Measurements from ENCODE around the gene MTF2.
"Not testable (repeated sequence)": the region's sequence is repeated elsewhere in the genome, so short reads cannot be mapped to it uniquely, and the experiment has no call there.

MTF2 gene

DNA sequence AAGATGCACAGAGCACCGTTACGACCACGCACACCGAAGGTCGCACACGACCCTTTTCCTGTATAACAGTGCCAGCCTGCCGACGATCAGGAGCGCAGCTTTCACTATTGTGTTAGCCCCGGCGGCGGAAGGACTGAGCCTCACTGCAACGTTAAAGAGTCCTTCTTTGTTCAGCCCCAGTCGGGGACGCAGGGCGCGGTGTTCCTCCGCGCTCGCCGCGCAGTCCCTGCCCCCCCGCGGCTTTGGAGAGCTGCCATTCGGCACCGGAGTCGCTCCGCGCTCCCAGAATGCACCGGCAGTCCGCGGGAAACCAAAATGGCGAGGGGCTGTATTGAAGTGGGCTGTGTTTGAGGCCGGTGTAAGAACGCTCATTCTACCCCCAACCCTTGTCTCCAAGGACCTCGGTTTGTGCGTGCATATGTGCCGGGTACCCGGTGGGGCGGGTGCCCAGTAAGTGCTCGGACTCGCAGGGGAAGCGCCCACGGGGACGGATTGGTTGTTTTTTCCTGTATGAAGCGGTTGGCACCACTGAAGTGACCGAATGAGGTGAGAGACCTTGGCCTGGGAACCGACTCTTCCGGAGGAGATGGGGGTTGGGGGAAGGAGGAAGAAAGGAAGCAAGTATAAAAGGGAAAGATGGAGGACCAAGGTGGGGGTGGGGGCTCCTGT lies at the start of gene MTF2:
MTF2 (plus strand) TSS at position 298 of the 669 bp plus-strand sequence; CDS start at position 542, 244 bp downstream.
- peak; percentile 99 for DNase-seq (ENCODE audit: low read depth, low spot score)

DNA sequence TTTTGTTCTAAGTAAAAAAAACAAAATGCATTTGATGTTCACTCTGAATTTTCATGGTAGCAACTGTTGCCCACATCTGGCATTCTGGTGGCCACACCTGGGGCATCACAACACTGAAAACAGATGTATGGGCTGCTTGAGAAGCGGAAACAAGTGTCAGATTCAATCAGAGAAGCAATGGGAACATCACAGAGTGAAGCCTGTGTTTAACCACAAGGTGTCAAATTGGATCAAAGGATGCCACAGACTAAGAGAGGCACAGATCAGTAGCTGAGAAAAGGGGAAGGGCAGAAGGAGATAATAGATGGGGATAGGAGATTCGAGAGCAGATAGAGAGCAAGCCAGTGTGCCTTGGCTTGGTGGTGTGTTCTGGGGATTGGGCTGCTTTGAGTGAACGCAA lies 49.8 kb upstream of the MTF2 start:
- DNase-seq (ENCODE audit: low read depth, low spot score): no peak

DNA sequence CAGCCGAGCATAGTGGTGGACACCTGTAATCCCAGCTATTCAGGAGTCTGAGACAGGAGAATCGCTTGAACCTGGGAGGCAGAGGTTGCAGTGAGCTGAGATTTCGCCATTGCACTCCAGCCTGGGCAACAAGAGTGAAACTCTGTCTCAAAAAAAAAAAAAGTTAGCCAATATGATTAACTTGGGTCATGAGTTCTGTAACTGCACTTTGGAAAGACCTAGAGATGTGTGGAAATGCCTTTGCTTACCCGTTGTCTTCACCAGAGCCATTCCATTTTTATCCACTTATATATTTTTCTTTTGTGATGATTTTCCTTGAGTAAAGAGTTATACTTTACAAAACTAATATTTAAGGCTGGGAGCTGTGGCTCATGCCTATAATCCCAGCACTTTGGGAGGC lies 48.9 kb upstream of the MTF2 start:
- DNase-seq (ENCODE audit: low read depth, low spot score): not testable (repeated sequence)

DNA sequence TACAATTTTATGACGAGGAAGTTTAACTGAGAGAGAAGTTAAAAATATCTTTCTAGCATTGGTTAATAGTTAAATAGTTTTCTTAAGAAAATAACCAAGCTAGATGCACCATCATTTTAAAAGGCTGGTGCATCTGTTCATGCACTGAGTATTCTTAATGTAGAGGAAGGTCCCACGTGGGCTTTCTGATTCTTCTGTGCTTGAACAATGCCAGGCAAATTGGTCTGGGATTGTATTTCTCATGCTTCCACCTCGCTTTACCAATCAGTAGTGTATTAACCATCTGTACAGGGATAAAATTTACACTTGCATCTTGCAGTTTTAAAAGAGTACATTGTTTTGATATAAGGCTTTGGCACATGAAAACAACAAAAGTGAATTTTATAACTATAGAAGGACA lies 47.4 kb upstream of the MTF2 start:
- DNase-seq (ENCODE audit: low read depth, low spot score): no peak

DNA sequence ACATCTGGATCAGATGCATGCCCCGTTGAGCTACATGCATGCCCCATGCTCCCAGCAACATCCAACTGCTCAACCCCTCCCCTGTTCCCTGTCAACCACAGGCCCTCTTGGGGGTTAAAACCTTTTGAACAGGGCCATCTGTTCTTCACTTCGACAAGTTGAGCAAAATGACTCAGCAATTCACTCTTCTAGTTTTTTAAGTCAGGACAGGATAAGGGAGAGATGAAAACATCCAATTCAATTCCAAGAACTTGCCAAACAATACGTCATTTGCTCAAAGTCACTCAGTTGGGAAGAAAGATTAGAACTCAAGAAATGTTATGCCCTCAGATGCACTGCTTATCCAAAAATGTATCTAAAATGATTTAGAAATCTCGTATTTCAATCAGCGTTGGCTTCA lies 46.1 kb upstream of the MTF2 start:
- no peak for DNase-seq (ENCODE audit: low read depth, low spot score)

DNA sequence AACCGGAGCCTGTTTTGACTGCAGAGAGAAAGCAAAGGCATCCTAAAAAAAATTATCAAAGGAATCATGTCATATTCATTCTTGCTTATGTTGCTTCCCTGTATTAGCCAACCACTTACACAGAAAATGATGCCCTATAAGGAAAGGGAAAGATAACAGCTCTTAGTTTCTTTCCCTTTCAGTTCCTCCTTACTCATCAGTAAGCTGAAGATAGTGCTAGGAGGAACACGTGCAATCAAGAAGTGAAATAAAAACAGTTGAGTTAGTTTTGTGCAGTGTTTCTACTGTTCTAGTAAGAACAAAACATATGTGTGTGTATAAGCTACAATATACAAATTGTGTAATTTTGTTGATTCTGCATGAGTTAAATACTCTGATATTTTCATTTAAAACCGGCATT lies 45.3 kb upstream of the MTF2 start:
- no peak for DNase-seq (ENCODE audit: low read depth, low spot score)

DNA sequence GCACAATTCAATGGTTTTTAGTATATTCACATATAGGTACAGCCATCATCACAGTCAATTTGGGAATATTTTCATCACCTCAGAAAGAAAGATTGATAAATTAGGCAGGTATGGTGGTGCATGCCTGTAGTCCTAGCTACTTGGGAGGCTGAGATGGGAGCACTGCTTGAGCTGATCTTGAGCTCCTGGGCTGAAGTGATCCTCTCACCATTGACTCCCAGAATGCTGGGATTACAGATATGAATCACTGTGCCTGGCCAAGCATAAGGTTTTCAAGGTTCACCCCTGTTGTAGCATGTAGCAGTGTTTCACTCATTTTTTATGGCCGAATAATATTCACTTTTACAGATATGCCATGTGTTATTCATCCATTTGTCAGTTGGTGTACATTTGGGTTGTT lies 44.7 kb upstream of the MTF2 start:
- DNase-seq (ENCODE audit: low read depth, low spot score): no peak

DNA sequence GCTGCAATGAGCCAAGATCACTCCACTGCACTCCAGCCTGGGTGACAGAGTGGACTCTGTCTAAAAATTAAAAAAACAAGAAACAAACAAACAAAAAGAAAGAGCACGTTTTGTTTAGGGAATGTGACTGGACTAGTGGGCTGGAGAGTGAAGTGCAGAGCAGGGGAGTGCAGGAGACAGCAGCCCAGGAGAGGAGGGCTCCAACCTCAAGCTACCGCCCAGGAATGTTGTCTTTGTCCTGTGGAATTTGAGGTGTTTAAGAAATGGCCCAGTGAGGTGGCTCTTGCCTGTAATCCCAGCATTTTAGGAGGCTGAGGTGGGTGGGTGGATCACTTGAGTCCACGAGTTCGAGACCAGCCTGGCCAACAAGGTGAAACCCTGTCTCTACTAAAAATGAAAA lies 42.4 kb upstream of the MTF2 start:
- DNase-seq (ENCODE audit: low read depth, low spot score): no peak

DNA sequence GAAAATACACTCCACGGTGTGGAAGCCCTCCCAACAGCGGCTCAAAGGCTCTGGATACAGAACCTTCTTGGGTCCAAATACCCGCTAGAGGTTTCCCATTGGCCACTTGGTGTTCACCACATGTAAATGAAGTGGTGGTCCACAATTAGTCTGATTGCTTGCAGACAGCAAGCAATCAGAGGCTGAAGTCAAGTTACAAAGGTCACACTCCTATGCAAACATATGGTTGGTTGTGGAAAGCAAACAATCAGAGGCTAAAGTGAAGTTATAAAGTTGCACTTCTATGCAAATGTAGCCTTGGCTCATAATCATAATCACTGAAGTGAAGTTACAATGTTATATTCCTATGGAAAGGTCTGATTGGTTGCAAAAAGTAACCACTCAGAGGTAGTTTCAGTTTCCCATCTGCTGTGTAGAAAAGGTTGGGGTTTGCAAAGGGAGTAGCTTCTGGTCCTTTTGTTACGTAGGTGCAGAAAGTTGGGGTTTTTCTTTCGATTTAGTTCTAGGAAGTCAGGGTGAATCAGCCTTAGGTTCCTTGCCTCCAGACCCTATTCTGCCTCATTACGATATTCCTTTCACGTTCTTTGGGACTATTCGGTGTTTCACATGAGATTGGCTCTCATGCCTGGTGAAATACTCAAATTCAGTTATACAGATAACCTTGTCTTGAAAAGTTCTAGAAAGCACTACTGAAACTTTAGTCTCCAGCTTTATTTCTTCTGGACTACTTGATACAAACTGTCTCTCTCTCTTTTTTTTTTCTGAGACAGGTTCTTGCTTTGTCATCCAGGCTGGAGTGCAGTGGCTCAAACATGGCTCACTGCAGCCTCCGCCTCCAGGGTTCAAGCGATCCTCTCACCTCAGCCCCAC lies 36.7 kb upstream of the MTF2 start:
- DNase-seq (ENCODE audit: low read depth, low spot score): no peak

DNA sequence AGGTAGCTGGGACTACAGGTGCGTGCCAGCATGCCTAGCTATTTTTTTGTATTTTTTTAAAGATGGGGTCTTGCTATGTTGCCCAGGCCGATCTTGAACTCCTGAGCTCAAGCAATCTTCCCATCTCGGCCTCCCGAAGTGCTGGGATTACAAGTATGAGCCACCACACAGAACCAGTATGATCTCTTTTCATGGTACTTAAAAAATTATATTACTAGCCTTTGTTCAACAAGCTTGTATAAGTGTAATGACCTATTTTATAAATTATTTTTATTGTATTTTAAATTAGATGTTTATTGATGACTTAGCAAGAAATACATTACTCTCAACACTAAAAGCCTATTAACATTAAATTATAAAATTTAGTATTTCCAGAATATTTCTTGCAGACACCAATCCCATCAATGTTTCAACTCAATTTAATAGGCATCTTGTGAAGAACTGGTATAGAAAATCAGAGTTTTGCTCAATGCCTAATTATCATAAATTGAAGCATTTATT lies 36.0 kb upstream of the MTF2 start:
- no peak for DNase-seq (ENCODE audit: low read depth, low spot score)

DNA sequence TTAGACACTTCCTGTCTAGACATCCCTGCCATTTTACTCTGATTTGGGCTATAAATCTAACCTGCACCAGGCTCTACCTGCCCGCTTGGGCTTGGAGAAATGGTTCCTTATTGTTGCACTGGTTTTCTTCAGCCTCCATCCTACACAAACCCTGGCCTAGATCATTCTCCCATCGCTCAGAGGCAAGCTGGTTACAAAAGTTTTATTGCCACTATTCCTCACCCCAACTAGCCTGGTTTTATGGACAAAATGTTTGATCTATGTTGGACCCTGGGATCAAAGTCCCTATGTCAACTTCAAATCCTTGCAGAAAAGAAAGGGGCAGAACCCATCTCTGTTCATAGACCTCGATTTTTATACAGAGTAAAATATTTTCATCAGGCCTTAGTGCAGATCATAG lies 31.5 kb upstream of the MTF2 start:
- DNase-seq (ENCODE audit: low read depth, low spot score): no peak

DNA sequence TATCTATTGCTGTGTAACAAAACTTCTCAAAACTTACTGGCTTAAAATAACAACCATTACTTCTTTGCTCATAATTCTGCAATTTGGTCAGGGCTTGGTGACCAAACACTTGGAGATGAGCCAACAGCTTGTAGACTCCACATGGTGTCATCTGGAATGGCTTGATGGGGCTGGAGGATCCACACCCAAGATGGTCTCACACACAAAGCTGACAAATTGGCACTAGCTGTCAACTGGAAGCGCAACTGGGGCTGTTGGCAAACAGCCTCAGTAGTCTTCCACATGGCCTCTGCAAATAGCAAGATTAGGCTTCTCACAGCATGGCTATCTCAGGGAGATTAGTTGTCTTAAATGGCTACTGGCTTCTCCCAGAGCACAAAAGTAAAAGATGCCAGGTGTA lies 27.1 kb upstream of the MTF2 start:
- no peak for DNase-seq (ENCODE audit: low read depth, low spot score)

DNA sequence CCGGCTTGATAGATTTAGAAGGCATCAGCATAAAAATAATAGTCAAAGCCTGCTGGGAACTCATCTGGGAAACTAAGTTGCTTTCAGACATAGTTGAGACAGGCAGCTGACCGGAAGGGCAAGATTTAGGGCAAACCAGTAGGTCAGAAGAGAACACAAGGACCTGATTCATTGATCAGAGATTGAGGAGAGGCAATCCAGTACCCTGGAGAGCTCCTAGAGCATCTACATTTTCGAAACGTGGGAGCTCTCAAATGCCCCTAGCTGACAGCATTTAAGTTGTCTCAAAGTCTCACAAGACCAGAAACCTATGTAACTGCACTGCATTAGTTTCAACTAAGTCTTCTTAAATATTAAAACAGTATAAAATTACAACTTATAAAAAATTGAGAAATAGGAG lies 22.9 kb upstream of the MTF2 start:
- peak; percentile 55 for DNase-seq (ENCODE audit: low read depth, low spot score)

DNA sequence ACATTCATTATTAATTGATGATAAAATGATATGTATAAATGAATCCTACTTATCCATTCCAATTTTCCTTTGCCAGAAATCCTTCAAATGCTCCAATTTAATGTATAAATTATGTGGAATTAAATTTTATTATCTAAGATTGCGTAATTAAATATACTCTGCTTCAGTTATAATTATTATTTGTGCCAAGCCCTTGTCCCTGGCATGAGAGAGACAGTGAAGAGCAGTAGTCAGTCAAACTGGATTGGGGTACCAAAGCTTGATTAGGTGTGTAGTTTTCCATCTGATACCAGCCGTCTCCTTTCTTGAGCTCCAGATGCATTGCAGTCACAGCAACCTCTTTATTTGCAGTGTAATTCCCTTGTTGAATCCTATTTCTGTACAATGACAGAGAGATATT lies 22.4 kb upstream of the MTF2 start:
- DNase-seq (ENCODE audit: low read depth, low spot score): no peak

DNA sequence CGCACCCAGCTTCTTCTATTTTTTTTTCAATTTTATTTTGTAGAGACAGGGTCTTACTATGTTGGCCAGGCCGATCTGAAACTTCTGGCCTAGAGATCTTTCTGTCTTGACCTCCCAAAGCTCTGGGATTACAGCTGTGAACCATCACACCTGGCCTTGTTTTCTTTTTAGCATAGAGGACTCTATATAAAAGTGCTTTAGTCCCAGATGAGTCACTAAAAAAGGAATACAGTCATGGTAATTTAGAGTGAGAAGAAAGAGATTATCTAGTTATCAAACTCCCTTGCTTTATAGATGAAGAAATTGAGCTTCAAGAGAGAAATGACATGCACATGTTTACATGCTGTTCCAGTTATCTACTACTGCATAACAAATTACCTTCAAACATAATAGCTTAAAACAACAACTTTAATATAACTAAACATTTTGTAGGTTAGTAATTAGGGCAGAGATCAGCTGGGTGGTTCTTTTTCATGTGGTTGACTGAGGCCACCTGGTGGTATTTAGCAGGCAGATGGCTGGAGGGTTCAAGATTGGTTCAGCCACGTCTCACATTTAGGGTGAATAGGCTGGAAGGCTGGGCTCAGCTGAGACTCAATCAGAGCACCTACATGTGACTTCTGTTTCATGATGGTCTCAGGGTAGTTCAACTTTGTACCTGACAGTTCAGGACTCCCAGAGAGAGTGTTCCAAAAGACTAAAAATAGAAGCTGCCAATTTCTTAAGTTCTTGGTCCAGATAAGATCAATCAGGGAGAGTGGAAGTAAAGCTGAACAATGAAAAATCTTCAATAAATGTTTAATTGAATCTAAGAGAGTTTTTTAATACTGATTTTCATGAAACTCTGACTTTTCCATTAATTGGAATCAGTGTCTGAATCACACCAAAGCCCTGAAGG lies 16.9 kb upstream of the MTF2 start:
- peak; percentile 44 for DNase-seq (ENCODE audit: low read depth, low spot score)

DNA sequence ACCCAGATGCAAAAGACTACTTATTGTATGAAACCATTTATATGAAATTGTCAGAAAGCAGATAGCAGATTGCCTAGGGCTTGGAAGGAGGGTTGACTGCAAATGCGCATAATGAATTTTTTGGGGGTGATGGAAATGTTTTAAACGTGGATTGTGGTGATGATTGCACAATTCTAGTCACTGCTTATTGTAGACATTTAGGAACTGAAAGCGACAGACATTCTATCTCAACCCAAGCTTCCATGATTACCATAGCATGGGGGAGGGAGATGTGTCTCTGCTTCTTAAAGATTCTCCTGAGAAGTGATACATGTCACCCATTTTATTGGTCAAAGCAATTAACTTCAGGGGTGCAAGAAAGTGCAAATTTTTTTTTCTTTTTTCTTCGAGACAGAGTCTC lies 2.8 kb upstream of the MTF2 start:
- no peak for DNase-seq (ENCODE audit: low read depth, low spot score)

DNA sequence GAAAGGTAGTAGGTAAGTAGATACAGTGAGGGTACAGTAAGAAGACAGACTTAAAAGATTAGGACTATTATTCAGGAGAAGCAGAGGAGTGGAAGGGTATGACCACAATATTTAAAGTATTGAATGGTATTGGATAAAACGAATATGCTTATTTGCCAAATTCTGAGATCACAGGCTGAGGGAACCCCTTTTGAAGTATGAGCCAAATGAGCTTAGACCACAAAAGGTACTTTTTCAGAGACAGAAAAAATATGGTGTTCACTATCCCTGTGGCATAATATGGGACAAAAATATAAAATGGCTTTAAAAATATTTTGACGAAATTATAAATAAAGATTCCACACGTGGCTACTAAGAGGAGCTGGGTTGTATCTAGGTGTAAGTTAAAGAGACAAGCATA lies 880 bp upstream of the MTF2 start:
- no peak for DNase-seq (ENCODE audit: low read depth, low spot score)

DNA sequence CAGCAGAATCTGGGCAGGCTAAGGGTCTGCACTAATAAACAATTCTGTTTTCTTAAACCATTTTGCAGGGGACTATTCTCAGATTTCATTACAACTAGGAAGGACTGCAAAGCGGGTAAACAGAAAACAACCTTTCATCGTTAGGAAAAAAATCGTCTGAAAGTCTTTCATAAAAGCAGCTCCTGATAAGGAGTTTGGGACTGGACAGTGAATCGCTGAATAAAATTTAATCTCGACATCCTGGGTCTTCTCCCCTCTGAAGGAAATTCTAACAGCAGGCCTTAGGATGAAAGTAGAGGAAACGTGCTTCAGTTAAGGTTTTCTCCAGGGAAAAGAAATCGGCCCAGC lies 471 bp upstream of the MTF2 start:
- DNase-seq (ENCODE audit: low read depth, low spot score): no peak

DNA sequence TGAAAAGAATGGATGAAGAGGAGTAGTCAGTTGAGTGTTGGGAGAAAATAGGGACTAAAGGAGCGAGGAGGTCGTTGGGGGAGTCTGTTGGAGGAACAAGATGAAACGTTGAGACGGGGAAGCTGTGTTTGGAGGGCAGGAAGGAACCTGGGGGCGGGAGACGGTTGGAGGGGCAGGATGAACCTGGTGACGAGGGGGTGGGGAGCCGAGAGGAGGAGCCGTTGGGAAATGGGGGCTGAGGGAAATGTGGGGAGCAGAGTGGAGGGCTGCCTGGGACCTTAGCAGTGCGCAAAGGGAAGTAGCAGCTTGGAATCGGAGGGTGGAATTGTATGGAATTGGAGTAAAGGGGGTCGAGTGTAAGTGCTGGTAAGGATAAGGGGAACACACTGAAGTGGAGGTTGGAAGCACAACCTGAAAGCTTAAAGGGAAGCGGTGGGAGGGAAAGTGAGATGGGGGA lies 630 bp downstream of the MTF2 start:
- peak; percentile 45 for DNase-seq (ENCODE audit: low read depth, low spot score)

DNA sequence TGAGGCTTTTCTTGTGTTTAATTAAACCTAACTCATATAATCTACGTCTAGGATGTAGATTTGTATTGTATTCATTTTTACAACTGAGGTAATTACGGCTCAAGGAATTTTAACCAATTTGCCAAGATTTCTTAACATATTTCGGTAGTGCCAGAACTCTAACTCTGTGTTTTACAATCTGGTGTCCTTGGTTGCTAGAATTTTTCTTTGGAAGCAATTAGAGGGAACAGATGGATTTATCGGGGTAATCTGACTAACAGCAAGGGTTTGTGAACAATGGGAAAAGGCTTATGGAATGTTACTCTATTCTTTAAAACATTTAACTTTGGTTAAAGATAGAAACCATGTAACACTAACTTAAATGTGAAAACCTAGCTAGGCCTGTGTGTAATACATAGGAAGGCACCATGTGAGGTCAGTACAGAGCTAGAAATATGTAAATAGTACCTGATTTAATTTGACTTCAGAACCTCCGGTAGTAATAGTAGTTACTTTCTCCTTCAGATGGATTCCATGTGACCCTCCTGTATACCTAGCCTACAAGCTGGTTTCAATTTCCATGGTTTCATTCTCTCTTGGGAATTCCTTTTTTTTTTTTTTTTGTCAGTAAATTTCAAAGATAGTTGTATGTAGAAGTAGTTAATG lies 1.2 kb downstream of the MTF2 start:
- DNase-seq (ENCODE audit: low read depth, low spot score): peak; percentile 66

DNA sequence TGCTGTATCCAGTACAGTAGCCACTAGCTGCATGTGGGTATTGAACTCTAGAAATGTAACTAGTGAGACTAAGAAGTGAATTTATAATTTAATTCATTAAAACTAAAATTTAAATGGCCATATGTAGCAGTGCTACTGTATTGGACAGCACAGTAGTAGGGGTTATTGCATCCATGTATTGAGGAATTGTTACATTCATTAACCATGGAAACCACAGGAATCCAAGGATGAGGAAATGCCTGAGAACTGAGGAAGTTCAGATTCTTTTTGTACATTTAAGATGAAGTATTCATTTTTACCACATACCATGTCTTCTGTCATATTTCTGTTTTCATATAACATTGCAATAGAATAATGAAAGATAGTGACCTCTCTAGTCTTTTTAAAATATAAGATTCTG lies 2.6 kb downstream of the MTF2 start:
- peak; percentile 72 for DNase-seq (ENCODE audit: low read depth, low spot score)

DNA sequence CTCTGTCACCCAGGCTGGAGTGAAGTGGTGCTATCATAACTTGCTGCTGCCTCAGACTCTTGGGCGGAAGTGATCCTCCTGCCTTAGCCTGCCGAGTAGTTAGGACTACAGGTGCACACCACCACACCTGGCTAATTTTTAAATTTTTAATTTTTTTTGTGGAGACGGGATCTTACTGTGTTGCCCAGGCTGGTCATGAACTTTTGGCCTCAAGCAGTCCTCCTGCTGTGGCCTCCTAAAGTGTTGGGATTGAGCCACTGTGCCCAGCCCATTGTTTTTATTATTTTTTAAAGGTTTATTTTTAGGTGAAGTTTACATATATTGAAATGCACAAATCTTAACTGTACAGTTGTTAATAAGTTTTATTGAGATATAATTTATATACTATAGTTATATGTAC lies 3.2 kb downstream of the MTF2 start:
- no peak for DNase-seq (ENCODE audit: low read depth, low spot score)

Measured in astrocyte of the hippocampus (primary cell).